ENCODE results near the gene WDR1. TPM values are rescaled to one million over a fixed set of nuclear protein-coding genes. Genes with fewer than 3 reads are reported as not detected.

WDR1 gene
- total and polyA plus RNA-seq, 2 donors (not counting 1 experiment from before 2014, with no cell fraction given): 331 to 751 TPM

GRCh38 chr4:10061650-10062415 is 54.8 kb downstream of the WDR1 start:
- Histone ChIP-seq H3K9me3 (ENCODE audit: control insufficient read depth, insufficient read depth, low read depth, low read length) (no peaks in the 10 kb centered on the region), H2AFZ (ENCODE audit: low read length) (no peak overlapping the region), H3K4me2 (ENCODE audit: extremely low read depth, insufficient read depth, low read length) (no peak overlapping the region), H3K4me1 (ENCODE audit: control insufficient read depth, extremely low read depth, insufficient read depth, low read length) (no peaks in the 10 kb centered on the region), H3K79me2 (ENCODE audit: control insufficient read depth, insufficient read depth, low read length) (no peaks in the 10 kb centered on the region), H3K27me3 (ENCODE audit: control insufficient read depth, insufficient read depth, low read length) (no peaks in the 10 kb centered on the region), H3K27ac (ENCODE audit: insufficient read depth, low read length) (no peak overlapping the region), H3K4me3 (replicated peaks in 1 of 4; ENCODE audit: control extremely low read depth in 1 of 4, insufficient read depth in 1 of 4, low read depth in 3 of 4, low read length in 4 of 4) (no peak overlapping the region), H3K9ac (ENCODE audit: insufficient read depth, low read length) (no peak overlapping the region), H3K36me3 (ENCODE audit: control insufficient read depth, insufficient read depth, low read length) (peaks cover 8% of the 10 kb centered on the region), H4K20me1 (ENCODE audit: control insufficient read depth, extremely low read depth, insufficient read depth, low read length) (no peaks in the 10 kb centered on the region)
- peak in 1 of 2 donors; percentile 30 for DNase-seq (ENCODE audit: low read depth in 2 of 2)
- TF ChIP-seq EZH2 (IDR thresholded peaks at IDR 0.05; ENCODE audit: low read length, missing control alignments): no peak
- TF ChIP-seq CTCF (conservative IDR thresholded peaks at IDR 0.05 in 1 of 2, IDR thresholded peaks at IDR 0.05 in 1 of 2; ENCODE audit: low read depth in 1 of 2, low read length in 2 of 2): no peak

- H3K27me3 ChIP-seq (ENCODE audit: control insufficient read depth, insufficient read depth, low read length): no peaks in the 10 kb centered on the region
- peaks cover under 1% of the 10 kb centered on the region for H3K36me3 ChIP-seq (ENCODE audit: control insufficient read depth, insufficient read depth, low read length)
- no peaks in the 10 kb centered on the region for H3K4me1 ChIP-seq (ENCODE audit: control insufficient read depth, extremely low read depth, insufficient read depth, low read length)
- no peak overlapping the region for H3K9ac ChIP-seq (ENCODE audit: insufficient read depth, low read length)
- H3K27ac ChIP-seq (ENCODE audit: insufficient read depth, low read length): no peak overlapping the region
- no peaks in the 10 kb centered on the region for H3K9me3 ChIP-seq (ENCODE audit: control insufficient read depth, insufficient read depth, low read depth, low read length)
- no peak overlapping the region for H2AFZ ChIP-seq (ENCODE audit: low read length)
- TF ChIP-seq CTCF (conservative IDR thresholded peaks at IDR 0.05 in 1 of 2, IDR thresholded peaks at IDR 0.05 in 1 of 2; ENCODE audit: low read depth in 1 of 2, low read length in 2 of 2) (no peak), EZH2 (IDR thresholded peaks at IDR 0.05; ENCODE audit: low read length, missing control alignments) (no peak)
- DNase-seq (ENCODE audit: low read depth in 2 of 2): no peak
- no peaks in the 10 kb centered on the region for H3K79me2 ChIP-seq (ENCODE audit: control insufficient read depth, insufficient read depth, low read length)
- no peak overlapping the region for H3K4me3 ChIP-seq (replicated peaks in 1 of 4; ENCODE audit: control extremely low read depth in 1 of 4, insufficient read depth in 1 of 4, low read depth in 3 of 4, low read length in 4 of 4)
- H4K20me1 ChIP-seq (ENCODE audit: control insufficient read depth, extremely low read depth, insufficient read depth, low read length): no peaks in the 10 kb centered on the region
- no peak overlapping the region for H3K4me2 ChIP-seq (ENCODE audit: extremely low read depth, insufficient read depth, low read length)
Measured at GRCh38 chr4:10058371-10058770, 58.2 kb downstream of the WDR1 start.

DNA sequence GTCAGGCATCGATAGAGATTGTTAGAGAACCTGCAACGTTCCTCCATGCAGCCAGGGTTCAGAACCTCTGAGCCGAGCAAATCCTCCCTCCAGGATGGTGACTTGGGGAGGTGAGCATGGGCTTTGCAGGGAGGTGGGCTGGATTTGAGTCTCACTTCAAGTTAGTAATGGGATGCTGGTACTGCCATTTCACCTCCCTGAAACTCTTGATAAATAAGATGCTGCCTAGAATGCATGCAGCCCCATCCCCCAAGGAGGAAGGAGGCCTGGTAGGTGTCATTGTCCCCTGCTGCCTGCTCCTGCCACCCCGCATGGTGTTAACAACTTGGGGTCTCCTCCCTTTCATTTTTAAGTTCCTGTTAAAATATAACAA is 59.6 kb downstream of the WDR1 start:
- TF ChIP-seq EZH2 (IDR thresholded peaks at IDR 0.05; ENCODE audit: low read length, missing control alignments): no peak
- no peak for TF ChIP-seq CTCF (conservative IDR thresholded peaks at IDR 0.05 in 1 of 2, IDR thresholded peaks at IDR 0.05 in 1 of 2; ENCODE audit: low read depth in 1 of 2, low read length in 2 of 2)

More for the DNA sequence above, 59.6 kb downstream of the WDR1 start:
- Histone ChIP-seq H3K4me2 (ENCODE audit: extremely low read depth, insufficient read depth, low read length) (no peak overlapping the region), H2AFZ (ENCODE audit: low read length) (no peak overlapping the region), H3K27me3 (ENCODE audit: control insufficient read depth, insufficient read depth, low read length) (no peaks in the 10 kb centered on the region), H3K9me3 (ENCODE audit: control insufficient read depth, insufficient read depth, low read depth, low read length) (no peaks in the 10 kb centered on the region), H4K20me1 (ENCODE audit: control insufficient read depth, extremely low read depth, insufficient read depth, low read length) (no peaks in the 10 kb centered on the region), H3K27ac (ENCODE audit: insufficient read depth, low read length) (no peak overlapping the region), H3K4me1 (ENCODE audit: control insufficient read depth, extremely low read depth, insufficient read depth, low read length) (no peaks in the 10 kb centered on the region), H3K4me3 (replicated peaks in 1 of 4; ENCODE audit: control extremely low read depth in 1 of 4, insufficient read depth in 1 of 4, low read depth in 3 of 4, low read length in 4 of 4) (no peak overlapping the region), H3K36me3 (ENCODE audit: control insufficient read depth, insufficient read depth, low read length) (no peaks in the 10 kb centered on the region), H3K9ac (ENCODE audit: insufficient read depth, low read length) (no peak overlapping the region), H3K79me2 (ENCODE audit: control insufficient read depth, insufficient read depth, low read length) (no peaks in the 10 kb centered on the region)
- no peak for DNase-seq (ENCODE audit: low read depth in 2 of 2)
